GM19351 (cell line): ENCODE measurements around the gene ITGAX.
"Not testable (repeated sequence)": the region's sequence is repeated elsewhere in the genome, so short reads cannot be mapped to it uniquely, and the experiment has no call there.

Source experiments
- ATAC-seq: cut with Tn5 transposase; IDR thresholded peaks from one replicate; pipeline ENCODE4 v1.9.1; 2021; ENCODE audit warnings: mild to moderate bottlenecking, moderate library complexity; ENCODE audit not compliant: unreplicated experiment

Gene ITGAX

DNA sequence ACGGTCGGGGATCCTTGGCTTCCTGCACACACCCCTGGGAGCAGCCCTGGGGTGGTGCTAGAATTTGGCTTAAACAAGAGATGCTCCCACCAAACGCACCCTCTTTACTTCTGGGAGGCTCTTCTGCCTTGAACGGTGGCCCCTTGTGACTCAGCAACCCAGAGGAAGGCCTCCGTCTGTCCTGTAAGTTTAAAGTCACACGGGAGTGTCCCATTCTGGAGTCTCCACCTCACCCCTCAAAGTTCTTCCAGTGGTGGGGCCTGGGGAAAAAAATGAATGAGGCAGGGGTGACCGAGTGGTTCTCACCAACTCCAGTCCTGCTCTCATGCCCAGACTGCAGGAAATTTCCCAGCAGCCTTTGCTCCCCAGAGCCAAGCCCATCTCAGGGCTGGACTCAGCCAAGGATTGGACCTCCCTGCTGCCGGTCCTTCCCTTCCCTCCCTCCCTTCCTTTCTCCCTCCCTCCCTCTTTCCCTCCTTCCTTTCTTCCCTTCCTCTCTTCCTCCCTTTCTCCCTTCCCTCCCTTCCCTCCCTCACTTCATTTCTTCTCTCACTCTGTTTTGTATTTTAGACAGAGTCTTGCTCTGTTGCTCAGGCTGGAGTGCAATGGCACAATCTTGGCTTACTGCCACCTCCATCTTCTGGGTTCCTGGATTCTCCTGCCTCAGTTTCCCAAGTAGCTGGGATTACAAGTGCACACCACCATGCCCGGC, 49.5 kb downstream of the ITGAX start:
- no peak for ATAC-seq

DNA sequence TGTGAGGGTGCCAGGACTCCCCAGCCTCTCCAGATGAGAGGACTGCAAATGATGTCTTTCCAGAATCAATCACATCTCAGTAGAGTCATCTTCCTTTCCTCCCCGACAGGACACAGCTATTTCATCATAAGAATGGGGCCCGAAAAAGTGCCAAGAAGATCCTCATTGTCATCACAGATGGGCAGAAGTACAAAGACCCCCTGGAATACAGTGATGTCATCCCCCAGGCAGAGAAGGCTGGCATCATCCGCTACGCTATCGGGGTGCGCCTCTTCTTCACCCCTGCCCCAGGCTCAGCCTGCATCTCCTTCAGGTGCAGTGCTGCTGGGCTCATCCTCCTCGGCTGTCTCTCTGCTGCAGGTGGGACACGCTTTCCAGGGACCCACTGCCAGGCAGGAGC, 52.4 kb downstream of the ITGAX start:
- ATAC-seq, result no peak

DNA sequence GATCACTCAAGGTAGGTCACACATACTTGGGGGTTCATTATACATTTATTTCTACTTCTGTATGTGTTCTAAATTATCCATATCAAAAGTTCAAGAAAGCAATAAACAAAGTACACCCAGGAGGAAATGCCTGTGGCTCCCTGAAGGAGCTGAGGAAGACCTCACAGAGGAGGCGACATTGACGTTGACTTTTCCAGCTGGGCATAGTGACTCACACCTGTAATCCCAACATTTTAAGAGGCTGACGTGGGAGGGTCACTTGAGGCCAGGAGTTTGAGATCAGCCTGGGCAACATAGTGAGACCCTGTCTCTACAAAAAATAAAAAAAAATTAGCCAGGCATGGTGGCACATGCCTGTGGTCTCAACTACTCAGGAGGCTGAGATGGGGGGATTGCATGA, 54.5 kb downstream of the ITGAX start:
- no peak for ATAC-seq

DNA sequence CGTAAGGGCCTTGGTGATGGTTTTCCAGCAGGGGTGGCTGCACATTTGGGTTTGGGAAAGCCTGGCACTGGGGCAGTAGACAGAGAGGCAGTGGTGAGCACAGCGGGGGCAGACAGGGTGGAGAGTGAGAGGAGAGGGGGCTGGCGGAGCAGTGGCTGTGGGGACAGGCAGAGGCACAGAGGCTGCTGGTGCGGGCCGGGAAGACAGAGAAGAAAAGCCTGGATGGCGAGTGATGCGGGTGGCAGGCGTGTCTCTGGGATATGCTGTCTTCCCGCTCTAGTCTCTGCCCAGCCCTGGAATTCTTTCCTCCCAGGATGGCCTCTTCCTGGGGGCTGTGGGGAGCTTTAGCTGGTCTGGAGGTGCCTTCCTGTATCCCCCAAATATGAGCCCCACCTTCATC, 55.1 kb downstream of the ITGAX start:
- ATAC-seq, result no peak

DNA sequence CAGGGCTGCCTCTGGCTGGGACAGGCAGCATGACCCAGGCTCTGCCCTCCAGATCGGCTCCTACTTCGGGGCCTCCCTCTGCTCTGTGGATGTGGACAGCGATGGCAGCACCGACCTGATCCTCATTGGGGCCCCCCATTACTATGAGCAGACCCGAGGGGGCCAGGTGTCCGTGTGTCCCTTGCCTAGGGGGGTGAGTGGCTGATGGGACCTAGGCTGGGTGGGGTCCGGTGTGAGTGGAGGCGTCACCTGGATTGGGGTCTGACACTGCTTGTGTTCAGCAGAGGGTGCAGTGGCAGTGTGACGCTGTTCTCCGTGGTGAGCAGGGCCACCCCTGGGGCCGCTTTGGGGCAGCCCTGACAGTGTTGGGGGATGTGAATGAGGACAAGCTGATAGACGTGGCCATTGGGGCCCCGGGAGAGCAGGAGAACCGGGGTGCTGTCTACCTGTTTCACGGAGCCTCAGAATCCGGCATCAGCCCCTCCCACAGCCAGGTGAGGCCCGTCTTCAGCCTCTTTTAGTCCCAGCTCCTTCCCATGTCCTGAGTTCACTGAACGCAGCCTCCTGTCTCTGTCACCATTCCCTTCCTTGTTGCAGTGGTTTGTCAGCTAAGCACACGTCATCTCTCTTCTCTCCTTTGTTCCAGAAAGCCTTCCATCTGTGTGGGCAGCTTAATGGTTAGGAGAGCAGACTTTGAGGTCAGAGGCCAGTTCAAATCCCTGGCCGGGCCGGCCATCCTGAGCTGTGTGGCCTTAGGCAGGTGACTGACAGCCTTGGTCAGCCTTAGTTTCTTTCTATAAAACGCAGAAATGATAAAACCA, 56.3 kb downstream of the ITGAX start:
- ATAC-seq, result no peak

DNA sequence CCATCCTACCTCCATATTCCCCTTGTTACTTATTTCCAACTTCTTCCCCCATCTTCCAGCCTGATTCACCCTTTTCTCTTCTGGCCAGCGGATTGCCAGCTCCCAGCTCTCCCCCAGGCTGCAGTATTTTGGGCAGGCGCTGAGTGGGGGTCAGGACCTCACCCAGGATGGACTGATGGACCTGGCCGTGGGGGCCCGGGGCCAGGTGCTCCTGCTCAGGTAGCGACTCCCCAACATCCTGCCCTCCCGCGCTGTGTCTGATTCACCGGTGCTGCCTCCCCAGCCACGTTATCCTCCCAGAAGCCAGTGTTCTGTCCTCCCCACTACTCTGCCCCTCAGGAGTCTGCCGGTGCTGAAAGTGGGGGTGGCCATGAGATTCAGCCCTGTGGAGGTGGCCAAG, 57.8 kb downstream of the ITGAX start:
- no peak for ATAC-seq

DNA sequence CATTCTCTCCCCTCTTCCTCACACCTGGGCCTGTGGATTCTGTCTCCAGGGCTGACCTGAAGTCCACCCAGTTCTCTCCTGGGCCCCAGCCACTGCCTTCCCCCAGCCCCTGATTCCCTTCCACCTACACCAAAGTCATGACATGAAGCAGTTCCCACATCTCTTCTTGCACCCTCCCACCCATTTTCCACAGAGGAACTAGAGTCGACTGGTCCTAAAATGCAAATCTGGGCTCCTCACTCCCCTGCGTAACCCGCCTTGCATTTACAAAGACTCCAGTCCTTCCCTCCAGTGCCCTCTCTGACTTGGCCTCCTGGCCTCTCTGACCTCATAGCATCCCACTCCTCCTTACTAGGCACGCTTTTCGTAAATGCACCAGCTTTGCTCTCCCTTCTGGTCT, 58.4 kb downstream of the ITGAX start:
- no peak for ATAC-seq

DNA sequence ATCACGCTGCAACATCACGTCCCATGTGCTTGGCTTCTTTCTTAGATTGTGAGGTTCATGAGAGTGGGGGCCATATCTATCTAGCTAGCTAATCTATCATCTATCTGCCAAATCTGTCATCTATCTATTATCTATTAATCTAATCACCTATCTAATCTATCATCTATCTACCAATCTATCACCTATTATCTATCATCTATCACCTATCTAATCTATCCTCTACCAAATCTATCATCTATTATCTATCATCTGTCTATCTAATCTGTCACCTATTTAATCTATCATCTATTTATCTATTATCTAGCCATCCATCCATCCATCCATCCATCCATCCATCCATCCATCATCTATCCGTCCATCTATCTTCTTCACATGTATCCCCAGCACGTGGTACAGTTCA, 59.0 kb downstream of the ITGAX start:
- no peak for ATAC-seq

DNA sequence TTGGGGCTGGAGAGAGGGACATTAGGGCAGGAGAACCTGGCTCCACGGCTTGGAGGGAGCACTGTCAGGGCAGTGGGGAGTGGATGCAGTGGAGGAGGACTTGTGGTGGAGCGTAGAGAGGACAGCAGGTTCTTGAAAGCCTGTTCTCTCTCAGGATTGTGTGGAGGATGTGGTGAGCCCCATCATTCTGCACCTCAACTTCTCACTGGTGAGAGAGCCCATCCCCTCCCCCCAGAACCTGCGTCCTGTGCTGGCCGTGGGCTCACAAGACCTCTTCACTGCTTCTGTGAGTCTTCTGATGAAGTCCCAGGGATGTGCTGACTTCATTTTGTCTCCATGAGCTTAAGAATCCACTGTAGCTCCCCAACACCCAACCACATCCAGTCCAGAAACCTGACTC, 59.7 kb downstream of the ITGAX start:
- ATAC-seq, result no peak

DNA sequence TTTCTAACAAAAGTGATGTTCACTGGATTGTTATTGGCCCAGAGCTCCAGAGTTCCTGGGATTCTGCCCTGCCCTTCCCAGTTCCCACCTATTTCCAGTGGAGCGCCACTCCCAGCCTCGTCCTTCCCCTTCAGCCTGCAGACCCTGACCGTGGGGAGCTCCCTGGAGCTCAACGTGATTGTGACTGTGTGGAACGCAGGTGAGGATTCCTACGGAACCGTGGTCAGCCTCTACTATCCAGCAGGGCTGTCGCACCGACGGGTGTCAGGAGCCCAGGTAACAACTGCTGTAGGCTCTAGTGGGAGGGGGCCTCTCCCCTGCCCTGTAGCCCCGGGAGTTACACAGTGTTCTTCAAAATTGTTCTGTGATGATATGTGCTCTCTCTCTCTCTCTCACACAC, 61.4 kb downstream of the ITGAX start:
- no peak for ATAC-seq

DNA sequence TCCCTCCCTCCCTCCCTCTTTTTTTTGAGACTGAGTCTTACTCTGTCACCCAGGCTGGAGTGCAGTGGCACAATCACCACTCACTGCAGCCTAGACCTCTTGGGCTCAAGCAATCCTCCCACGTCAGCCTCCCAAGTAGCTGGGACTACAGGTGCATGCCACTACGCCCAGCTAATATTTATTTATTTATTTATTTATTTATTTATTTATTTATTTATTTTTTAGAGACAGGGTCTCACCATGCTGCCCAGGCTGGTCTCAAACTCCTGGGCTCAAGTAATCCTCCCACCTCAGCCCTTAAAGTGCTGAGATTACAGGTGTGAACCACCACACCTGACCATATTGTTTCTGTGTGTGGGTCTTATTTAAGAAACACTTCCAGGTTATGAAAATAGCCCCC, 62.1 kb downstream of the ITGAX start:
- not testable (repeated sequence) for ATAC-seq

DNA sequence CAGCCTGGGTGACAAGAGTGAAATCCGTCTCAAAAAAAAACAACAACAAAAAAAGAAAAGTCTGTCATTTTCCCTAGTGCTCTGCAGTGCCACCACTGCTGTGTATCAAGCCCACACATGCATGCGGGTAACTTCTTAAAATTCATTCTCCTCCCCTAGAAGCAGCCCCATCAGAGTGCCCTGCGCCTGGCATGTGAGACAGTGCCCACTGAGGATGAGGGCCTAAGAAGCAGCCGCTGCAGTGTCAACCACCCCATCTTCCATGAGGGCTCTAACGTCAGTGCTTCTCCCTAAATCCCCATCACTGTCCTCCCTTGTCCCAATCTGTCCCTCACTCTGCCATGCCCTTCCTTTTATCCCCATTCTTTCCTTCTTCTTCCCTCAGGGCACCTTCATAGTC, 62.9 kb downstream of the ITGAX start:
- no peak for ATAC-seq

DNA sequence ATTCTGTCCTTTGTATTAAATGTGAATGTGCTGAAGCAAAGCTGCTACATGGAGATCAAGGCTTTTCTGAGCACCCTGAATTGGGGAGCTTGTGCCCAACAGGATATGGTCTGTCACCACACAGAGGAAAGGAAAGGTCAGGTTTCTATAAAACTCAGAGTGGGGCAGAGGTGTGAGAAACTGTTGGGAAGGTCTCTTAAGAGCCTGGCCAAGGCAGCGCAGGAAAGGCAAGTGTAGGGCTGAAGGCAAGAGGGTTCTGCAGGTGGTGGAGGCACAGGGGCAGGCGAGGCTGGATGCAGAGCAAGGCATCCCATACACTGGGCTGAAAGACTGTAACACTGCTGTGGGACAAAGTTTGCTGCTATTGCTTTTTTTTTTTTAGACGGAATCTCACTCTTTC, 65.1 kb downstream of the ITGAX start:
- no peak for ATAC-seq

DNA sequence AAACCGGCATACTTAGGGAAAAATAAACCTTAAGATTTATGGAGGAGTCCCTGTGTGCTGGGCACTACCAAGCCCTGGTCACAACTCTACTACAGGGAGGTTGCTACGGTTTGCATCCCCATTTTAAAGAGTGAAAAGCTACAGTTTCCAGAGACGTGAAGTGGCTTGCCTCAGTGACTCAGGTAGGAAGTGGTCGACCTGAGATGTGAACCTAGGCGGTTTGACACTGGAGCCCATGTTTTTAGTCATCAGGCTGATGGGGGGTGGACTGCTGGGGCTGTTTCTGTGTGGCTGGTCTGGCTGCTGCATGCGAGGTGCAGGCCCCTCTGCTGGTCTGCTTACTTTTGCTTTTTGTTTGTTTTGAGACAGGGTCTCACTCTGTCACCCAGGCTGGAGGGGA, 66.6 kb downstream of the ITGAX start:
- ATAC-seq, result peak; percentile 83

DNA sequence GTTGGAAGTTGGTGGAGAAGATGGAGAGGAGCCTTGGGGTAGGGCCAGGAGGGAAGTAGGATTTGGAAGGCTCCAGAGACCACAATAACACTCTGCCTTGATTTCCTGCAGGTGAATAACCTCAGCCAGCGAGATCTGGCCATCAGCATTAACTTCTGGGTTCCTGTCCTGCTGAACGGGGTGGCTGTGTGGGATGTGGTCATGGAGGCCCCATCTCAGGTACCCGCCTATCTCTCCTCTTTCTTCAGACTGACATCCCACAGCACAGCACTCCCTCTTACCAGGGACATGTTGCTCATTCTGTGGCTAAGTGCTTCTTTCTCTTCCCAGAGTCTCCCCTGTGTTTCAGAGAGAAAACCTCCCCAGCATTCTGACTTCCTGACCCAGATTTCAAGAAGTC, 68.3 kb downstream of the ITGAX start:
- no peak for ATAC-seq

DNA sequence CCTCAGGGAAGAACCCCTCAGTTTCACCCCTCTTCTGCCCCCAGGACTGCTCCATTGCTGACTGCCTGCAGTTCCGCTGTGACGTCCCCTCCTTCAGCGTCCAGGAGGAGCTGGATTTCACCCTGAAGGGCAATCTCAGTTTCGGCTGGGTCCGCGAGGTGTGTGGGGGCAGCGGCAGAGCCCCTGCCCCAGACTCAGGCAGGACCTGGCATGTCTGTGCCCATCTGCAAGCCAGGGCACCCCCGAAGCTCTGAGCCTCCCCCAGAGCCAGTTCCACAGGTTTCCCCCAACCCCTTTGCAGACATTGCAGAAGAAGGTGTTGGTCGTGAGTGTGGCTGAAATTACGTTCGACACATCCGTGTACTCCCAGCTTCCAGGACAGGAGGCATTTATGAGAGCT, 68.8 kb downstream of the ITGAX start:
- no peak for ATAC-seq

DNA sequence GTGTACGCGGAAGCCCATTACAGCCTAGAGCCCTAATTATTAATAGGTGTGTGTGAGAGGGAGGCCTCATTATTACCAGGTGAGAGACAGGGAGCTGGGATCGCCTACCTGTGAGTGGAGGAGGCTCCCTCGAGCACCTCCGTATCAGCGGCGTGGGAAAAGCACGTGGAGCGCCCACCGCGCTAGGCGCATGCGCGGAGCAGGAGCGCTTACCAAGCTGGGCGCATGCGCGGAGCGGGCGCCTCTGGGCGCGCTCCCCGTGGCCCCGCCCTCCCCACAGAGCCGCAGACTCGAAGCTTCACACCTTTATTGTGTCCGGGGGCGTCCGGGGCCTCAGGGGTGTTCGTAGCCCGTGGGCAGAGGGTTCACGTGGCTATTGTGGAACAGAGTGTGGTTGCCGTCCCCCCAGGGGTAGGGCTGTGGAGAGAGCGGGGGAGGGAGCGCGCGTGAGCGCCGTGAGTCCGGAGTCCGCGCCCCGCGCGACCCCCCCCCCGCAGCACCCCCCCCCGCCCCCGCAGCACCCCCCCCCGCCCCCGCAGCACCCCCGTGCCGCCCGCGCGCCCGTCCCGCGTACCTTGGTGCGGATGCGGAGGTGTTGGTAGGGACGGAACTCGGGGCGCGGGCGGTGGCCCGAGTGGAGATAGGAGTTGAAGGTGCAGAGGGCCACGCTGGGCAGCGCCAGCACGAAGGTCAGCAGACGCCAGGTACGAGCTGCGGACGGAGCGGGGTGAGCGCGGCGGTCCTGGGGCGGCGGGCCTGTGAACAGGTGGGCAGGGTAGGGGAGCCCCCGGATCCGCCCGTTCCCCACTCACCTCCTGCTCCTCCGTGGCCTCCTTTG, 72.7 kb downstream of the ITGAX start:
- ATAC-seq, result no peak

DNA sequence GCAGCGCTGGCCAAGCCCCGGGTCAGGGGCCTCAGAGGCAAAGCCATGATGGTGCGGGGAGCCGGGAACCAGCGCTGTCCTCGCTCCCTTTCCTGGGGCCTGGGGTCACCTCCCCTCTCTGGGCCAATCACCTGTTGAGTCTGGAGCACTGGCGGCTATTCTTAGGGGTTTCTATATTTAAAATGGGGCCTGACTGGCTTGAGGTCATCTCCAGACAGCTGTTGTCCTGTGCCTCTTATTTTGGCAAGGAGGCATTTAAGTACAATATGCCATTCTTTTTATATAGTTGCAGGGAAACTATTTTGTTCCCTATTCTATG, 73.3 kb downstream of the ITGAX start, which contains the start of gene COX6A2:
Gene COX6A2, minus strand, starts transcription at position 82 of the 319 bp plus-strand sequence. Its CDS starts 35 bp downstream, at position 47.
- no peak for ATAC-seq

DNA sequence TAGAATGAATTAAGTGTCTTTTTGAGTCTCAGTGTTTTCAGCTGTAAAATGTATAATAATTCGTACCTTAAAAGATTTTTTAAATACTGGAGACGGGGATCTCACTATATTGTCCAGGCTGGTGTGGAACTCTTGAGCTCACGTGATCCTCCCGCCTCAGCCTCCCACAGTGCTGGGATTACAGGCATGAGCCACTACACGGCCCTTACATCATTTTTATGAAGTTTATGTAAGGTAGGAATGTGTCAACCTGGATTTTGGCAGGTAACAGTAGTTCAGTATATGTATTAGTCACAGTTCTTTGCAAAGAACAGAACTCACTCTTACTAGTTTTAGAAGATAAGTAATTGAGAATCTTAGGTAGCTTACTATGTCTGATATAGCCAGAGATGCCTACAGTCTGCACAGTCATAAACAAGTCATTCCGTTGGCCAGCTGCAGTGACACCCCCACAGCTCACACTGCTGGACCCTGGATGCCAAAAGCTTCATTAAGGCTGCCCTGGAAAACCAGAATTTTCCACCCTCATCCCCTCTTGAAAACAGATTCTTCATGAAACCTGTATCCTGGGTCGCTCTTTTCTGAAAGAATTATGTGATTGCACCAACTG, 73.8 kb downstream of the ITGAX start:
- ATAC-seq, result no peak

DNA sequence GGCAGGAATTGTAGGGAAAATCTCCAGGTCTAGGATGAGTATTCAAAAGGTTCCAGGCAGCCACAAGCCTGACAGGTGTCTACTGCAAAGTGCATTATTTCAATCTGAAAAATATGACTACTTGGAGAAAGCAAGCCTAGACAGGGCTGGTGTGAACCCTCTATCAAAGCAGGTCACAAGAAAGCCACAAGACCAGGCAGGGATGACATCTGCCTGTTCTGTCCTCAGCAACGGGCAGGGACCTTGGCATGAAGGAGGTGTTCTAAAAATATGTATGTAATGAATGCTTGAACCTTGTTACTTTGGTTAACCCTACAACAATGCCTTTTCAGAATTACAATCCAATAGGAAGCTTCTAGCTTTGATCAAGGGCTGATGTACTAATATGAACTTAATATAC, 74.3 kb downstream of the ITGAX start:
- ATAC-seq, result no peak

DNA sequence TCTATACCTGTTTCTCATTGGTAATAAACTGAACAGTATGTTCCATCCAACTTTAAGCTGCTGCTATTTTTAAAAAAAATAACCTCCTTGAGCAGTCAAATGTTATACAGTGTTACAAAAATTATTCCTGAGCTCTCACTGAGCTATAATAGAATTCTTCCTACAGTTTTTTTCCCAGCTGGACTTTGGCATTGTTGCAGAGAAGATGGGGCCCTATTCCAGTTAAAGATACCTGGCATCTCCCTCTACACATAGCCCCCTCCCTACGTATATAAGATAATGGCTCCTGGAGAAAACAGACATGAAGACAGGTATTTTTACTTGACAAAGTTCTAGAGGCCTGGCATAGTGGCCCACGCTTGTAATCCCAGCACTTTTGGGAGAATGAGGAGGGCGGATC, 74.8 kb downstream of the ITGAX start:
- no peak for ATAC-seq
